ENCODE measurements around the gene PLEKHH1. TPM values are rescaled to one million over a fixed set of nuclear protein-coding genes. Genes with fewer than 3 reads are reported as not detected.

The PLEKHH1 gene
- total RNA-seq, 1 donor from 2014 or later = 40.0 TPM

- Mint-ChIP-seq H3K4me1 (no peaks in the 10 kb centered on the region), H3K27ac (ENCODE audit: unreplicated experiment) (no peak overlapping the region), H3K4me3 (no peak overlapping the region), H3K36me3 (ENCODE audit: low read depth) (no peaks in the 10 kb centered on the region), H3K9me3 (no peaks in the 10 kb centered on the region), H3K27me3 (ENCODE audit: low read depth) (peaks cover 4% of the 10 kb centered on the region)
- no peak for DNase-seq (ENCODE audit: low read depth, low spot score)
- TF ChIP-seq CTCF (conservative IDR thresholded peaks at IDR 0.05) = no peak
These were observed 76.7 kb downstream of the PLEKHH1 start for GRCh38 chr14:67609642-67610310.

- peaks cover 7% of the 10 kb centered on the region for H3K27me3 Mint-ChIP-seq (ENCODE audit: low read depth)
- H3K4me1 Mint-ChIP-seq = no peaks in the 10 kb centered on the region
- no peak for DNase-seq (ENCODE audit: low read depth, low spot score)
- H3K27ac Mint-ChIP-seq (ENCODE audit: unreplicated experiment) = no peak overlapping the region
- no peaks in the 10 kb centered on the region for H3K9me3 Mint-ChIP-seq
- no peak for TF ChIP-seq CTCF (conservative IDR thresholded peaks at IDR 0.05)
- H3K36me3 Mint-ChIP-seq (ENCODE audit: low read depth) = no peaks in the 10 kb centered on the region
- no peak overlapping the region for H3K4me3 Mint-ChIP-seq
These were observed 77.4 kb downstream of the PLEKHH1 start for GRCh38 chr14:67610491-67610890.

DNA sequence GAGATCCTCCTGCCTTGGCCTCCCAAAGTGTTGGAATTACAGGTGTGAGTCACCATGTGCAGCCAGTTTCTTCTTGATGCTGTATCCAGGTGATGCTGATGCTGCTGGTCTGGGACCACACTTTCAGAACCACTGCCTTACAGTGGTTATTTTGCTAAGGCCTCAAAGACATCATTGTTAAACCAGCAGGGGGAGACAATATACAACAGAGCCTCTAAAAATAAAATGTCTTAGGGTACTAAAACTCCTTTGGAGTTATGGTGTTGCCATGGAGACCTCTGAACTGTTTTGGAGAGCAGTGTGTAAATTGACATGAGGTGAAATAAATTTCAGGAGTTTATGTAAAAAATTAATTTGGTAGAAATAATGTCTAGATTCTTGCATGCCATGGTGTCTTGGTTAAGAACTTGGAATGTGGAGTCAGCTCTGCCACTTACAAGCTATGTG, 85.5 kb downstream of the PLEKHH1 start:
- no peak for DNase-seq (ENCODE audit: low read depth, low spot score)
- Mint-ChIP-seq H3K27ac (ENCODE audit: unreplicated experiment) (no peak overlapping the region), H3K4me1 (peaks cover 39% of the 10 kb centered on the region), H3K36me3 (ENCODE audit: low read depth) (no peaks in the 10 kb centered on the region), H3K9me3 (no peaks in the 10 kb centered on the region), H3K4me3 (peak overlapping the region; percentile 94), H3K27me3 (ENCODE audit: low read depth) (peaks cover 9% of the 10 kb centered on the region)
- TF ChIP-seq CTCF (conservative IDR thresholded peaks at IDR 0.05) = peak; percentile 77

DNA sequence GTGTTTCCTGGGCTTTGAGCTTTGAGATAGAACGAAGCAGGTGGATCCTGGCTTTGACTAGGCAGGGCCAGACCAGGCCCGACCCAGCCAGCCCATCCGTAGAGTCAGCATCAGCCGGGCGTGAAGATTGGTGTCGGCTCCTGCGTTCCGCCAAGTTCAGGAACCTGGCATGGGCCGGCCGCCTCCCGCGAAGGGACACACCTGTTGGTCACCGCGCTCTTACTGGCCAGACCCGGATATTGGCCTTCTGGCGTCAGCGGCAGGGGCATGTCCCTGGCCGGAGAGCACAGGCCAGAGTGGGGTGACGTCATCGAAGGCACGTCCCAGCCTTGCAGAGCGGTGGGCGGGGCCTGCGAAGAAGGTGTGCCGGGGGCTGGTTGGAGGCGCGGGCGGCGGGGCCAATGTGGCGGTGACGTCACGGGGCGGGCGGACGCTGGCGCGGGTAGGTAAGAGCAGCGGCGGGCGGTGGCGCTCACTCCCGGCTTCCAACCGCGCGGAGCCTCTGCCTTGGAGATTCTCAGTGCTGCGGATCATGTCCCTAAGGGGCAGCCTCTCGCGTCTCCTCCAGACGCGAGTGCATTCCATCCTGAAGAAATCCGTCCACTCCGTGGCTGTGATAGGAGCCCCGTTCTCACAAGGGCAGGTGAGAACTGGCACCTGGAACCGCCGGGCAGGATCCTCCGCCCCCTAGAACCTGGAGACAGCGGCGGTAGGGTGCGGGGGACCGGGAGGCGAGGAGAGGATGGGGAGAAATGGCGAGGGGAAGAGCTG, 86.5 kb downstream of the PLEKHH1 start, which contains the start of gene ARG2:
Gene ARG2 (plus strand): TSS at position 475 of the 771 bp plus-strand sequence. CDS start 58 bp downstream, at position 533.
- DNase-seq (ENCODE audit: low read depth, low spot score) = peak; percentile 93
- Mint-ChIP-seq H3K27ac (ENCODE audit: unreplicated experiment) (peak within 1 kb of the TSS; percentile 86), H3K4me1 (peaks cover 39% of the 10 kb centered on the region), H3K27me3 (ENCODE audit: low read depth) (peaks cover 9% of the 10 kb centered on the region), H3K4me3 (peak within 1 kb of the TSS; percentile 94), H3K36me3 (ENCODE audit: low read depth) (peaks cover 5% of the 10 kb centered on the region), H3K9me3 (peaks cover 2% of the 10 kb centered on the region)
- peak; percentile 27 for TF ChIP-seq CTCF (conservative IDR thresholded peaks at IDR 0.05)

DNA sequence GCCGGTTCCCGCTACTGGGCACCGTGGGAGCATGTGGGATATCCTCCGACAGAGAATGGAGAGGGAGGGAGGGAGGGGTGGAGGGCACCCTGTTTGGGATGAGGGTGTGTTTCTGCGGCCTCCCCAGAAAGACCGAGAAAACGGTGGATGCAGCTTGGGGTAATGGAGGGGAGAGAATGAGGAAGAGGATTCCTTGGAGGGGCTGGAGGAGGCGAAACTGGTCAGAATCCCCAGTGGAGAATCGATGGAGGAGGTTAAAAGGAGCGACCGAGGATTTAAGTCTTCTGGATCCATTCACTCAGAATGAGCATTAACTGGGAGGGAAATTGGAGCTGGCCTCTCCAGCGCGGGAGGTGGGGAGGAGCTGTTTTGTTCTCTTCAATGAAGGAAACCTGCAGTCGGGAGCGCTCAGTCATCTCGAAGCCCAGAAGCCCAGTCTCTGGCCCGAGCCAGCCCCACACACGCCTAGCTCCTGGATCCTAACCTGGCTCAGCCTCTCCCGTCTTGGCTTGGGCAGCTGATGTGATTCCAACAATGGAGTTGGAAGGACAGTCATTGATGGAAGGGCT, 87.2 kb downstream of the PLEKHH1 start:
- H3K4me3 Mint-ChIP-seq = peak overlapping the region; percentile 94
- peak overlapping the region; percentile 54 for H3K27ac Mint-ChIP-seq (ENCODE audit: unreplicated experiment)

More for the DNA sequence above, 87.2 kb downstream of the PLEKHH1 start:
- Mint-ChIP-seq H3K27me3 (ENCODE audit: low read depth) (peaks cover 7% of the 10 kb centered on the region), H3K9me3 (peaks cover 2% of the 10 kb centered on the region), H3K4me1 (peaks cover 39% of the 10 kb centered on the region), H3K36me3 (ENCODE audit: low read depth) (peaks cover 8% of the 10 kb centered on the region)
- DNase-seq (ENCODE audit: low read depth, low spot score) = peak; percentile 10
- TF ChIP-seq CTCF (conservative IDR thresholded peaks at IDR 0.05) = no peak
